Gastrocnemius medialis (tissue), 4 donors: ENCODE data around the gene TUFM. TPM values are rescaled to one million over a fixed set of nuclear protein-coding genes. Genes with fewer than 3 reads are reported as not detected.

Experiments
- ATAC-seq, 2 donors: fragments of 150-250 bp; one replicate each; pipeline ENCODE4 v1.9.1; 2016
- DNase-seq, 2 donors: peaks; one replicate each; pipeline ENCODE4 v3.0.0-alpha.2; 2019
- H3K27ac ChIP-seq, 4 donors: fragments of 200-600 bp; sonication (generic); 1 replicate in 1 of 4; 2 replicates in 3 of 4; pipeline ENCODE4 v1.5.1; 2016 to 2018; ENCODE audit warnings: mild to moderate bottlenecking in 2 of 4, moderate library complexity in 1 of 4
- H3K27me3 ChIP-seq, 3 donors: fragments of 200-600 bp; sonication (generic) in 2 of 3; 1 replicate in 1 of 3; 2 replicates in 2 of 3; pipeline versions ENCODE4 v1.5.1 to v1.6.0; 2016 to 2019; ENCODE audit warnings: mild to moderate bottlenecking in 1 of 3, moderate library complexity in 1 of 3
- H3K36me3 ChIP-seq, 2 donors: fragments of 200-600 bp; sonication (generic) in 1 of 2; one replicate each; pipeline ENCODE4 v1.5.1; 2017 to 2018
- H3K4me1 ChIP-seq, 2 donors: fragments of 200-600 bp; sonication (generic) in 1 of 2; one replicate each; pipeline ENCODE4 v1.5.1; 2016 to 2017; ENCODE audit warnings: mild to moderate bottlenecking in 2 of 2
- H3K4me3 ChIP-seq, 4 donors: fragments of 200-600 bp; sonication (generic) in 3 of 4; 1 replicate in 1 of 4; 2 replicates in 3 of 4; pipeline ENCODE4 v1.5.1; 2016 to 2019; ENCODE audit warnings: mild to moderate bottlenecking in 2 of 4
- H3K9me3 ChIP-seq, 3 donors: fragments of 200-600 bp; sonication (generic) in 2 of 3; 1 replicate in 1 of 3; 2 replicates in 2 of 3; pipeline ENCODE4 v1.5.1; 2016 to 2019
- POLR2A ChIP-seq, 2 donors: fragments of 450-650 bp; IDR thresholded peaks; one replicate each; pipeline ENCODE4 v1.6.1; 2017; ENCODE audit warnings: antibody characterized with exemption in 2 of 2, mild to moderate bottlenecking in 2 of 2, moderate library complexity in 2 of 2
- in situ Hi-C, 4 donors: fragments of 200-750 bp; cut with MboI; loops; one replicate each; pipeline versions ENCODE4 v1.15.0 to v1.8.0; 2017; ENCODE audit warnings: low sequenced_read_pairs in 4 of 4
- intact Hi-C: fragments of 100-400 bp; cut with DNase I; formaldehyde crosslinking; loops from one replicate; pipeline ENCODE4 v1.15.1; 2023; ENCODE audit warnings: low total_unique reads
- total RNA-seq, 4 donors: library from RNA; depleted of rRNA; stranded (reverse); fragments of >200 nt; gene quantifications; one replicate each; pipeline versions ENCODE4 v1.1.0 to v1.2.3, GENCODE V29; 2016
- TF ChIP-seq, protein P1 (sequence below), 5 experiments: fragments of 450-650 bp in 3 of 5; fragments of 200-600 bp in 2 of 5; sonication (generic) in 2 of 5; IDR thresholded peaks in 4 of 5; conservative IDR thresholded peaks in 1 of 5; 1 replicate in 4 of 5; 2 replicates in 1 of 5; pipeline ENCODE4 v1.5.1; 2016 to 2019; ENCODE audit warnings: antibody characterized with exemption in 5 of 5, mild to moderate bottlenecking in 3 of 5, moderate library complexity in 3 of 5

Gene TUFM
- total RNA-seq, 4 donors from 2014 or later = 140 to 196 (median 167) TPM

DNA sequence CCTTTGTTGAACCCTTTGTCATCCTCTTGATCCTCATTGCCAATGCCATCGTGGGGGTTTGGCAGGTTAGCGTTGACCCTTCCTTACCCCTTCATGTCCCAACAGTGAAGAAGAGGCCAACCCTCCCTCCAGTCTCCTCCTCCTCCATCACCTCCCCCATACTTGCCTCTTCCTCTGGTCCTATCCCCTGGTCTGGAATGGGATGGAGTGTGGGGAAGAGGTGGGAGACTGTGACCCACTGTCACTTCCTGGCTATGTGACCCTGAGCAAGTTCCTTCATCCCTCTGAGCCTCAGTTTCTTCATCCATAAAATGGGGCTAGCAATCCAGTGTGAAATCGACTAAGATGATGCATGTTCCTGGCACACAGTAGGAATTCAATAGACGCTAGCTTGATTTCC lies 34.8 kb upstream of the TUFM start:
- ATAC-seq (no peak), DNase-seq (no peak)
- Histone ChIP-seq H3K4me1 (peaks cover 29 to 58% of the 10 kb centered on the region in 2 donors), H3K27ac (peak overlapping the region; percentile 83 to 92 (median 90)), H3K36me3 (no peaks in the 10 kb centered on the region), H3K4me3 (peak overlapping the region in 1 of 4 donors; percentile 77), H3K27me3 (no peaks in the 10 kb centered on the region), H3K9me3 (no peaks in the 10 kb centered on the region)
- no peak for TF ChIP-seq POLR2A (IDR thresholded peaks at IDR 0.05)
- TF ChIP-seq, protein P1, sequence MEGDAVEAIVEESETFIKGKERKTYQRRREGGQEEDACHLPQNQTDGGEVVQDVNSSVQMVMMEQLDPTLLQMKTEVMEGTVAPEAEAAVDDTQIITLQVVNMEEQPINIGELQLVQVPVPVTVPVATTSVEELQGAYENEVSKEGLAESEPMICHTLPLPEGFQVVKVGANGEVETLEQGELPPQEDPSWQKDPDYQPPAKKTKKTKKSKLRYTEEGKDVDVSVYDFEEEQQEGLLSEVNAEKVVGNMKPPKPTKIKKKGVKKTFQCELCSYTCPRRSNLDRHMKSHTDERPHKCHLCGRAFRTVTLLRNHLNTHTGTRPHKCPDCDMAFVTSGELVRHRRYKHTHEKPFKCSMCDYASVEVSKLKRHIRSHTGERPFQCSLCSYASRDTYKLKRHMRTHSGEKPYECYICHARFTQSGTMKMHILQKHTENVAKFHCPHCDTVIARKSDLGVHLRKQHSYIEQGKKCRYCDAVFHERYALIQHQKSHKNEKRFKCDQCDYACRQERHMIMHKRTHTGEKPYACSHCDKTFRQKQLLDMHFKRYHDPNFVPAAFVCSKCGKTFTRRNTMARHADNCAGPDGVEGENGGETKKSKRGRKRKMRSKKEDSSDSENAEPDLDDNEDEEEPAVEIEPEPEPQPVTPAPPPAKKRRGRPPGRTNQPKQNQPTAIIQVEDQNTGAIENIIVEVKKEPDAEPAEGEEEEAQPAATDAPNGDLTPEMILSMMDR (IDR thresholded peaks at IDR 0.05 in 4 of 5, conservative IDR thresholded peaks at IDR 0.05 in 1 of 5) = no peak
- intact Hi-C loops = loop anchor here (2.0 kb wide), 1 partner anchor 44 kb away; the partner anchor contains the start of gene RABEP2
- in situ Hi-C loops = no loop called here

DNA sequence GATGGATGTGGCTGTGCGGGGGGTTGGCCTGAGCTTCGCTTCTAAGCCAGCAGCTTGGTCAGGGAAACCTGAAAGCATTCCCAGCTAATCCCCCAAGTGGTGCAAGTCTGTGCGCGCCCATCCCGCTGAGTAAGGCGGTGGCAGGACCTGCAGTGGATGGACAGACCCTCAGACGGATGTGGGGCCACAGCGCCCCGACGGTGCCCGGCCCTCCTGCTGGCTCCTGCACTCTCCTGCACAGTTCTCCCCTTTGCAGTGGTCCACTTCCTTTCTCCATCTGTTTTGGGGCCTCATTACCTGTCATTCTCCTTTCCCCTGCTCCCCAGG lies 34.4 kb upstream of the TUFM start:
- DNase-seq (no peak), ATAC-seq (no peak)
- H3K27me3 ChIP-seq = no peaks in the 10 kb centered on the region
- H3K27ac ChIP-seq = peak overlapping the region; percentile 83 to 92 (median 90)
- no peaks in the 10 kb centered on the region for H3K9me3 ChIP-seq
- no peak for TF ChIP-seq POLR2A (IDR thresholded peaks at IDR 0.05)
- TF ChIP-seq, protein P1 (IDR thresholded peaks at IDR 0.05 in 4 of 5, conservative IDR thresholded peaks at IDR 0.05 in 1 of 5) = no peak
- peaks cover 32 to 62% of the 10 kb centered on the region in 2 donors for H3K4me1 ChIP-seq
- no peaks in the 10 kb centered on the region for H3K36me3 ChIP-seq
- in situ Hi-C loops (no loop called here), intact Hi-C loops (loop anchor here (2.0 kb wide), 1 partner anchor 44 kb away; the partner anchor contains the start of gene RABEP2)
- peak overlapping the region; percentile 68 to 95 (median 75) for H3K4me3 ChIP-seq

DNA sequence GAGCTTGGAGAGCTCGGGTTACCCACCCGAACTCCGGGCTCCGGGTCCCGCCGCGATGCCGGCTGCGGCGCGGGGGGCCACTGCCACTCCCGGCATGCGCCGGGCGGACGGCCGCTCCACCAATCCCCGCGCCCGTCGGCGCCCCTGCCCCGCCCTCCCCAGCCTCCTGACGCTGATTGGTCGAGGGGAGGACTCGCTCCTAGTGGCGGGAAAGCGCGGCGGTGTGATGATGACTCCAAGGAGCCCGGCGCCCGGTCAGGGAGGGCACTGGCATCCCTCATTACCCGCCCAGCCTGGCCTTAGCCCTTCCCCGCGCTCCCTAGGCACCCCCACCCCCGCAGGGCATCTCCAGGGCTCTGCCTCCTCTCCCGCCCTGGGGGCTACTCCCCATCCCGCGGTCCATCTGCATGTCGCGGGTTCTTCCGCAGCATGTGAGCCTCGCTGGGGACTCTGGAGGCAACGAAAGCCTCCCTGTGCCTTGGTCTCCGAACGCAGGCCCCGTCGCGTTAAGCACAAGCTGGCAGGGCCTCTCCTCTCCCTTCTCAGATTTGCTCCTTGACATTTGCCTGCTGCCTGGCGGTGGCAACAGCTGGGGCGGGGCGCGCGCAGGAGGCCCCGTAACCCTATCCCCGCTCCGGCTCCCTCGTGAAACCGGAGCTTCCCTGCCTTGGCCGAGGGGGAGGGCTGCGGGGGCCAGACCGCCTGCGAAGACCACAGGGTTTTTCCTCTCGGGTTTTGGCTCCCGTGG lies 33.9 kb upstream of the TUFM start:
- H3K4me3 ChIP-seq = peak overlapping the region; percentile 68 to 95 (median 75)
- H3K4me1 ChIP-seq = peaks cover 37 to 68% of the 10 kb centered on the region in 2 donors
- DNase-seq (peak; percentile 86 to 91), ATAC-seq (peak; percentile 40 to 55)
- no peaks in the 10 kb centered on the region for H3K27me3 ChIP-seq
- TF ChIP-seq, protein P1 (IDR thresholded peaks at IDR 0.05 in 4 of 5, conservative IDR thresholded peaks at IDR 0.05 in 1 of 5) = peak in 3 of 5 experiments; percentile 24 to 44 (median 28)
- peak; percentile 52 to 75 for TF ChIP-seq POLR2A (IDR thresholded peaks at IDR 0.05)
- in situ Hi-C loops = loop anchor here in 1 of 4 donors (10.0 kb wide), 1 partner anchor 65 kb away; no protein-coding TSS in a partner anchor
- intact Hi-C loops = loop anchor here (1.0 to 10.0 kb wide), 4 partner anchors 17 to 345 kb away; partner anchors contain the start of genes NFATC2IP, NUPR1, RABEP2 and SH2B1
- H3K9me3 ChIP-seq = no peaks in the 10 kb centered on the region
- H3K27ac ChIP-seq = peak overlapping the region; percentile 83 to 92 (median 90)
- H3K36me3 ChIP-seq = no peaks in the 10 kb centered on the region

DNA sequence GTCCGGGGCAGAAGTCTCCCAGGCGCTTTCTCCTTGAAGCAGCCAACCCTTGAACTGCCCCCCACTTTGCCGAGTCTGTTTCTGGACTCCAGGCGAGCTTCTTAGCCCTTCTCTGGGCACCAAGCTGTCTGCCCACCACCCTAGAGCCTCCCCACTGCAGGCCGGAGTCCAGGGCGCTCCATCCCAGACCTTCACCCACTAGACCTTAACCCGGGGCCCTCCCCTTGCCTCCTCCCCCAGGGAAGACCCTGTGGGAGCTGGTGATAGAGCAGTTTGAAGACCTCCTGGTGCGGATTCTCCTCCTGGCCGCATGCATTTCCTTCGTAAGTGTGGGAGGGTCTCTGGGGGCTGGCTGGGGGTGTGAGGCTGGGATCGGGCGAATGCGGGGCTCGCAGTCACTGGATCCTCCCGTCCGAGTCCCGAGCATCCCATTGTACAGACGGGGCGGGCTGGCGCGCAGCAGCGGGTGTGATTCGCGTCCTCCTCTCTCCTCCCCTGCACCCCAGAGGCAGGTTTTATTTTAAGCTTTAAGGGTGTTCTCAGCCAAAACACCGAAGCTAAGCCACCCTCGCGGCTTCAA lies 33.2 kb upstream of the TUFM start:
- DNase-seq (no peak), ATAC-seq (peak; percentile 2 to 5)
- intact Hi-C loops = loop anchor here (1.0 to 10.0 kb wide), 3 partner anchors 17 to 345 kb away; partner anchors contain the start of genes NFATC2IP, NUPR1 and SH2B1
- peak overlapping the region; percentile 83 to 92 (median 90) for H3K27ac ChIP-seq
- H3K4me3 ChIP-seq = peak overlapping the region; percentile 68 to 95 (median 75)
- H3K36me3 ChIP-seq = no peaks in the 10 kb centered on the region
- no peak for TF ChIP-seq POLR2A (IDR thresholded peaks at IDR 0.05)
- TF ChIP-seq, protein P1 (IDR thresholded peaks at IDR 0.05 in 4 of 5, conservative IDR thresholded peaks at IDR 0.05 in 1 of 5) = no peak
- no peaks in the 10 kb centered on the region for H3K27me3 ChIP-seq
- peaks cover 38 to 69% of the 10 kb centered on the region in 2 donors for H3K4me1 ChIP-seq
- in situ Hi-C loops = loop anchor here in 1 of 4 donors (10.0 kb wide), 1 partner anchor 65 kb away; no protein-coding TSS in a partner anchor
- H3K9me3 ChIP-seq = no peaks in the 10 kb centered on the region
